Measurements from ENCODE around the gene EVA1C. TPM values are rescaled to one million over a fixed set of nuclear protein-coding genes. Genes with fewer than 3 reads are reported as not detected.
A peak's percentile ranks its signal among the peaks of the same experiment; 100 is the strongest.
"Not testable (repeated sequence)": the region's sequence is repeated elsewhere in the genome, so short reads cannot be mapped to it uniquely, and the experiment has no call there.

EVA1C gene
- total RNA-seq, 2 experiments from 2014 or later: 9.3 to 9.6 TPM

GRCh38 chr21:32533053-32533452, 120.5 kb downstream of the EVA1C start:
- intact Hi-C loops (cut with micrococcal nuclease): no loop called here
- Mint-ChIP-seq H3K36me3 (no peaks in the 10 kb centered on the region), H3K27me3 (no peaks in the 10 kb centered on the region), H3K27ac (no peak overlapping the region), H3K4me1 (ENCODE audit: low read depth) (peaks cover 5% of the 10 kb centered on the region), H3K9me3 (no peaks in the 10 kb centered on the region), H3K4me3 (no peak overlapping the region)
- no peak for DNase-seq
- ChIA-PET POLR2A (no interaction called here), CTCF (no interaction called here)

- Mint-ChIP-seq H3K36me3 (no peaks in the 10 kb centered on the region), H3K27me3 (no peaks in the 10 kb centered on the region), H3K4me3 (no peak overlapping the region), H3K27ac (no peak overlapping the region), H3K4me1 (ENCODE audit: low read depth) (peaks cover 5% of the 10 kb centered on the region), H3K9me3 (no peaks in the 10 kb centered on the region)
- DNase-seq: no peak
- ChIA-PET CTCF (no interaction called here), POLR2A (no interaction called here)
- intact Hi-C loops (cut with micrococcal nuclease): no loop called here
Observed at GRCh38 chr21:32533611-32534010, 121.1 kb downstream of the EVA1C start.

DNA sequence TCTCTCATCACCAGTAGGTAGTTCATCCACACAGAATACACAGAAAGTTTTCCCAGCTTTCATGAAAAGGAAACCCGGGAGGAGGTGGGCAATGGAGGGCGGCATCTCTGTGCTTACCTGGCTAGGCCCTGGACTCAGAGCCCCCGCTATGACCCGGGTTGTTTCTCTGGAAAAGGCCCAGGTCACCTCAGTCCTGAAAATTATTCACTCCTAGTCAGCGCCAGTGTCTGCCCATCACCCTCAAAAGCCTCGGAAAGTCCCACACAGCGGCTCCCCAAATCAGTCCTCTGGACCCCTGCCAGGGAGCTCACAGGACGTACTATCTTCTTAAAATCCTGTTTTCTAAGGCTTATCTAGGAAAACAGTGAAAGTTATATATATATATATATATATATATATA, 121.6 kb downstream of the EVA1C start:
- POLR2A ChIA-PET: no interaction called here
- H3K27me3 Mint-ChIP-seq: no peaks in the 10 kb centered on the region
- no peak for DNase-seq
- H3K9me3 Mint-ChIP-seq: no peaks in the 10 kb centered on the region
- intact Hi-C loops (cut with micrococcal nuclease): no loop called here
- H3K27ac Mint-ChIP-seq: no peak overlapping the region
- no peak overlapping the region for H3K4me3 Mint-ChIP-seq
- CTCF ChIA-PET: no interaction called here
- H3K4me1 Mint-ChIP-seq (ENCODE audit: low read depth): peaks cover 5% of the 10 kb centered on the region
- no peaks in the 10 kb centered on the region for H3K36me3 Mint-ChIP-seq

GRCh38 chr21:32535612-32536011, 123.1 kb downstream of the EVA1C start:
- ChIA-PET POLR2A (no interaction called here), CTCF (no interaction called here)
- no peaks in the 10 kb centered on the region for H3K9me3 Mint-ChIP-seq
- intact Hi-C loops (cut with micrococcal nuclease): no loop called here
- H3K27me3 Mint-ChIP-seq: no peaks in the 10 kb centered on the region
- H3K4me1 Mint-ChIP-seq (ENCODE audit: low read depth): peaks cover 5% of the 10 kb centered on the region
- no peak overlapping the region for H3K27ac Mint-ChIP-seq
- DNase-seq: no peak
- no peak overlapping the region for H3K4me3 Mint-ChIP-seq
- H3K36me3 Mint-ChIP-seq: no peaks in the 10 kb centered on the region

DNA sequence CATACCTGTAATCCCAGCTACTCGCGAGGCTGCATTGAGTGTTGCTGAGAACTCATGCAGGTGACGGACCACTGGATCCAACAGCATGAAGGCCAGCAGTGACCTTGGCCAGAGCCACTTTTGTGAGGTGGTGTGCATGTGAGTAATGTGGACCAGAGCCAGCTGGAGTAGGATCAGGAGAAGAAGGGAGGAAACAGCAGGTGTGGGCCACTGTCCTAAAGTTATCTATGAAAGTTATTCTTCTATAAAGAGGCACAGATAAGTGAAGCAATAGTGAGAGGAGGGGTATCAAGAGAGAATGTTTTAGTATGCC, 125.0 kb downstream of the EVA1C start:
- Mint-ChIP-seq H3K27ac (no peak overlapping the region), H3K4me3 (no peak overlapping the region), H3K9me3 (no peaks in the 10 kb centered on the region), H3K36me3 (no peaks in the 10 kb centered on the region), H3K27me3 (no peaks in the 10 kb centered on the region), H3K4me1 (ENCODE audit: low read depth) (peaks cover 5% of the 10 kb centered on the region)
- DNase-seq: no peak
- intact Hi-C loops (cut with micrococcal nuclease): no loop called here
- POLR2A ChIA-PET: no interaction called here
- CTCF ChIA-PET: no interaction called here

DNA sequence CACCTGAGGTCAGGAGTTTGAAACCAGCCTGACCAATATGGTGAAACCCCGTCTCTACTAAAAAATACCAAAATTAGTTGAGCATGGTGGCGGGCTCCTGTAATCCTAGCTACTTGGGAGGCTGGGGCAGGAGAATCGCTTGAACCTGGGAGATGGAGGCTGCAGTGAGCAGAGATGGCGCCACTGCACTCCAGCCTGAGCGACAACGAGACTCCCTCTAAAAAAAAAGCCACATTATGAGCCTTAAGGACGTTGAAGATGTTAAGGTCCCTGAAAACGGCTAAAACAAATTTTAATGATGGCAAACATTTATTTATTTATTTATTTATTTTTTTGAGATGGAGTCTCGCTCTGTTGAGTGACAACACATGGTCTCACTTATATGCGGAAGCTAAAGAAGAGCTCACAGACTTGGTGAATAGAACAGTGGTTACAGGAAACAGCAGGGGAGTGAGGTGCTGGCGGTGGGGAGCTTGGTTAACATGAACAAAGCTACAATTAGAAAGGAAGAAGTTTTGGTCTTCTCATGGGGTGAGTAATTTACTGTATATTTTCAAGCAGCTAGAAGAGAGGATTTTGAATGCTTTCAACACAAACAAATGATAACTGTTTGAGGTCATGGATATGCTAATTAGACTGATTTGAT, 125.8 kb downstream of the EVA1C start:
- no peaks in the 10 kb centered on the region for H3K27me3 Mint-ChIP-seq
- no peak overlapping the region for H3K4me3 Mint-ChIP-seq
- CTCF ChIA-PET: interaction anchor here (1.3 kb wide), 1 partner anchor 31 kb away, joined by 5 read pairs; no protein-coding TSS in a partner anchor
- peak; percentile 21 for DNase-seq
- intact Hi-C loops (cut with micrococcal nuclease): no loop called here
- no peaks in the 10 kb centered on the region for H3K9me3 Mint-ChIP-seq
- no peak overlapping the region for H3K27ac Mint-ChIP-seq
- POLR2A ChIA-PET: no interaction called here
- H3K4me1 Mint-ChIP-seq (ENCODE audit: low read depth): peaks cover 5% of the 10 kb centered on the region
- H3K36me3 Mint-ChIP-seq: no peaks in the 10 kb centered on the region

DNA sequence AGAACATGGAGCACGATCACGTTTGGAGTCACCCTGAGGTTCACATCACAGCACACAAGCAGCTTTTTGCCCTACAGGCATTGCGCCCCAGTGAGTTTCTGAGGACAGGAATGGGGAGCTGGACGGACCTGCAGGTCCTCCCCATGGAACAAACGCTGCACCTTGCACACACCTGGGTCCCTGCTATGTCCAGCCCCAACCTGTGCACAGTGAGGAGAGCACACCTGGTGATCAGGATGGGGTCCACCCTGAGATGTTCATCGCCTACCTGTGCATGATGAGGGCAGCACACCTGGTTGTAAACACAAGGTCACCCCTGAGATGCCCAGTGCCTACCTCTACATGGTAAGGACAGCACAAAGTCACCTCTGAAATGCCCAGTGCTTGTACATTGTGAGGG, 126.9 kb downstream of the EVA1C start:
- Mint-ChIP-seq H3K9me3 (no peaks in the 10 kb centered on the region), H3K27ac (no peak overlapping the region), H3K4me1 (ENCODE audit: low read depth) (peaks cover 5% of the 10 kb centered on the region), H3K4me3 (no peak overlapping the region), H3K27me3 (no peaks in the 10 kb centered on the region), H3K36me3 (no peaks in the 10 kb centered on the region)
- DNase-seq: no peak
- ChIA-PET CTCF (interaction anchor here (1.3 kb wide), 1 partner anchor 30 kb away, joined by 5 read pairs; no protein-coding TSS in a partner anchor), POLR2A (no interaction called here)
- intact Hi-C loops (cut with micrococcal nuclease): no loop called here

DNA sequence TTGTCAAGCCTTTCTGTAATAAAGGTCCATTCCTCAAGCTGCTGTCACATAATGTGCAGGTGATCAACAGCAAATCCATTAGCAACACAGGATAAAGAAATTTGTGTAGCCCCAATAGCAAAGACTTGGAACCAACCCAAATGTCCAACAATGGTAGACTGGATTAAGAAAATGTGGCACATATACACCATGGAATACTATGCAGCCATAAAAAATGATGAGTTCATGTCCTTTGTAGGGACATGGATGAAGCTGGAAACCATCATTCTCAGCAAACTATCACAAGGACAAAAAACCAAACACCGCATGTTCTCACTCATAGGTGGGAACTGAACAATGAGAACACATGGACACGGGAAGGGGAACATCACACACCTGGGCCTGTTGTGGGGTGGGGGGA, 130.6 kb downstream of the EVA1C start:
- H3K9me3 Mint-ChIP-seq; DNase-seq; H3K27ac Mint-ChIP-seq; H3K4me3 Mint-ChIP-seq; intact Hi-C loops (cut with micrococcal nuclease); POLR2A ChIA-PET; H3K36me3 Mint-ChIP-seq; CTCF ChIA-PET; H3K4me1 Mint-ChIP-seq (ENCODE audit: low read depth); H3K27me3 Mint-ChIP-seq: not testable (repeated sequence)

- Mint-ChIP-seq H3K27me3 (no peaks in the 10 kb centered on the region), H3K9me3 (no peaks in the 10 kb centered on the region), H3K4me3 (no peak overlapping the region), H3K27ac (no peak overlapping the region), H3K4me1 (ENCODE audit: low read depth) (no peaks in the 10 kb centered on the region), H3K36me3 (no peaks in the 10 kb centered on the region)
- ChIA-PET CTCF (no interaction called here), POLR2A (no interaction called here)
- intact Hi-C loops (cut with micrococcal nuclease): no loop called here
- DNase-seq: no peak
Observed at GRCh38 chr21:32543975-32544374, 131.5 kb downstream of the EVA1C start.

DNA sequence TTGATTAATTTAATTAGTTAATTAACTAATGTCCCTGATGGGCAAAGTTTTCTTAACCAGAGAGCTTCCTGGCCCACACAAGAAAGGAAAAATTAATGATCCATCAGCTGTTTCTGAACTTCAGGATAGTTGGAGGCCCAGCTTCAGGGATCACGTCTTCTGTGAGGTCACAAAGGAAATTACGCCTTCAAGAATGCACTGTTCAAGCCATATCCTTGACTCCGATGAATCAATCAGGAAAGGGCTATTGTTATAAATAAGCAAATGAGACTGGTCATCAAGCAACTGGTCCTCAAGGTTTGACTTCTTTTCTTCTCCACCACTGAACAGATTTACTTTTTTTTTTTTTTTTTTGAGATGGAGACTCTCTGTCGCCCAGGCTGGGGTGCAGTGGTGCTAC, 132.2 kb downstream of the EVA1C start:
- DNase-seq: no peak
- CTCF ChIA-PET: no interaction called here
- Mint-ChIP-seq H3K36me3 (no peaks in the 10 kb centered on the region), H3K27me3 (no peaks in the 10 kb centered on the region), H3K4me3 (no peak overlapping the region), H3K4me1 (ENCODE audit: low read depth) (no peaks in the 10 kb centered on the region), H3K9me3 (no peaks in the 10 kb centered on the region), H3K27ac (no peak overlapping the region)
- intact Hi-C loops (cut with micrococcal nuclease): no loop called here
- POLR2A ChIA-PET: no interaction called here

GRCh38 chr21:32545948-32546441, 133.5 kb downstream of the EVA1C start:
- Mint-ChIP-seq H3K36me3 (no peaks in the 10 kb centered on the region), H3K27ac (no peak overlapping the region), H3K4me1 (ENCODE audit: low read depth) (no peaks in the 10 kb centered on the region), H3K4me3 (no peak overlapping the region), H3K9me3 (no peaks in the 10 kb centered on the region), H3K27me3 (no peaks in the 10 kb centered on the region)
- CTCF ChIA-PET: interaction anchor here (1.3 kb wide), 1 partner anchor 144 kb away, joined by 6 read pairs; no protein-coding TSS in a partner anchor
- POLR2A ChIA-PET: no interaction called here
- intact Hi-C loops (cut with micrococcal nuclease): no loop called here
- DNase-seq: no peak

GRCh38 chr21:32547018-32547417, 134.5 kb downstream of the EVA1C start:
- Mint-ChIP-seq H3K27ac (no peak overlapping the region), H3K9me3 (no peaks in the 10 kb centered on the region), H3K4me3 (no peak overlapping the region), H3K4me1 (ENCODE audit: low read depth) (no peaks in the 10 kb centered on the region), H3K36me3 (no peaks in the 10 kb centered on the region), H3K27me3 (no peaks in the 10 kb centered on the region)
- DNase-seq: no peak
- CTCF ChIA-PET: interaction anchor here (1.3 kb wide), 1 partner anchor 145 kb away, joined by 6 read pairs; no protein-coding TSS in a partner anchor
- POLR2A ChIA-PET: interaction anchor here (0.6 kb wide), 1 partner anchor 77 kb away, joined by 3 read pairs; no protein-coding TSS in a partner anchor
- intact Hi-C loops (cut with micrococcal nuclease): no loop called here

DNA sequence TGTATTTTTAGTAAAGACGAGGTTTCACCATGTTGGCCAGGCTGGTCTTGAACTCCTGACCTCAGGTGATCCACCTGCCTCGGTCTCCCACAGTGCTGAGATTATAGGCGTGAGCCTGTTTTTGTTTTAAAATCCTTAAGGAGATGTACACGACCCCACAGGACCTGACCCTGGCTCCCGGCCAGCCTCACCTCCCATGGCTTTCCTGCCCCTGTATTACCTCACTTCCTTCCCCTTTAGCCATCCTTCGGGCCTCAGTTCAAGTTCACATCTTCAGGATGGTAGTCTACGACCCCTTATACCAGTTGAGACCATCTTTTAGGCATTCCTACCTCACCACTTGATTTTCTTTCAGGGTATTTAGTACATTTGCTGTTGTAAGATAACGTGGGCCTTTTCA, 136.5 kb downstream of the EVA1C start:
- H3K4me3 Mint-ChIP-seq: no peak overlapping the region
- H3K4me1 Mint-ChIP-seq (ENCODE audit: low read depth): no peaks in the 10 kb centered on the region
- H3K27ac Mint-ChIP-seq: no peak overlapping the region
- H3K9me3 Mint-ChIP-seq: no peaks in the 10 kb centered on the region
- no peaks in the 10 kb centered on the region for H3K27me3 Mint-ChIP-seq
- ChIA-PET CTCF (interaction anchor here (0.6 kb wide), 1 partner anchor 52 kb away, joined by 3 read pairs; no protein-coding TSS in a partner anchor), POLR2A (no interaction called here)
- intact Hi-C loops (cut with micrococcal nuclease): no loop called here
- no peaks in the 10 kb centered on the region for H3K36me3 Mint-ChIP-seq
- no peak for DNase-seq

Measured in activated CD4-positive, alpha-beta memory T cell treated with anti-CD3 and anti-CD28 coated beads for 36 hours (primary cell).